ENCODE measurements around the gene MRGPRF.

DNA sequence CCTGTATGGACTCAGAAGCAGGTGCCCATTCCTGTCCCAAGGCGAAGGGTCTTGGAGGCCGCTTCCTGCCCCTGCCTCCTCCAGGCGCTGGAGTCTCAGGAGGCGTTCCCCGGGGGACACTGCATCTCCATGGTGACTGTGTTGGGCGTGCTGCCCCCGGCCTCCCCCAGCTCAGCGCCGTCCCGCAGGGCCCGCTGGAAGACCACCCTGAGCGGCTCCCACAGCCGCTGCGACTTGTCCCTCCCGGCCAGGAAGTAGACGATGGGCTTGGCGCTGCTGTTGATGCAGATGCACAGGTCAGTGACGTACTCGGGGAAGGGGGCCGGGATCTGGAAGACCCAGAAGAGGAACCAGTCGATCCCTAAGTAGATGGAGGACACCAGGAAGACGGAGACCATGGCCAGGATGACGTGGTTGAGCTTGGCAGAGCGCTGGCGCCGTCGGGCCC is 7.8 kb downstream of the MRGPRF start:
- TF ChIP-seq EZH2 (optimal IDR thresholded peaks at IDR 0.05; ENCODE audit: low read depth, low read length) (no peak), EZH2phosphoT487 (IDR thresholded peaks at IDR 0.05; ENCODE audit: low read length) (no peak)
- TF ChIP-seq, protein P1, sequence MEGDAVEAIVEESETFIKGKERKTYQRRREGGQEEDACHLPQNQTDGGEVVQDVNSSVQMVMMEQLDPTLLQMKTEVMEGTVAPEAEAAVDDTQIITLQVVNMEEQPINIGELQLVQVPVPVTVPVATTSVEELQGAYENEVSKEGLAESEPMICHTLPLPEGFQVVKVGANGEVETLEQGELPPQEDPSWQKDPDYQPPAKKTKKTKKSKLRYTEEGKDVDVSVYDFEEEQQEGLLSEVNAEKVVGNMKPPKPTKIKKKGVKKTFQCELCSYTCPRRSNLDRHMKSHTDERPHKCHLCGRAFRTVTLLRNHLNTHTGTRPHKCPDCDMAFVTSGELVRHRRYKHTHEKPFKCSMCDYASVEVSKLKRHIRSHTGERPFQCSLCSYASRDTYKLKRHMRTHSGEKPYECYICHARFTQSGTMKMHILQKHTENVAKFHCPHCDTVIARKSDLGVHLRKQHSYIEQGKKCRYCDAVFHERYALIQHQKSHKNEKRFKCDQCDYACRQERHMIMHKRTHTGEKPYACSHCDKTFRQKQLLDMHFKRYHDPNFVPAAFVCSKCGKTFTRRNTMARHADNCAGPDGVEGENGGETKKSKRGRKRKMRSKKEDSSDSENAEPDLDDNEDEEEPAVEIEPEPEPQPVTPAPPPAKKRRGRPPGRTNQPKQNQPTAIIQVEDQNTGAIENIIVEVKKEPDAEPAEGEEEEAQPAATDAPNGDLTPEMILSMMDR (IDR thresholded peaks at IDR 0.05; ENCODE audit: low read length), result no peak

Measured in MM.1S (cell line).